Right kidney (tissue), 9 donors: ENCODE data around the gene CCDC8.
"Not testable (repeated sequence)": the region's sequence is repeated elsewhere in the genome, so short reads cannot be mapped to it uniquely, and the experiment has no call there.

Source experiments
- DNase-seq: peaks from one replicate; pipeline ENCODE4 v3.0.0-alpha.2; 2016
- long read RNA-seq, 8 donors: transcript quantifications; one replicate each; lab custom pipeline, GENCODE V29; 2026

The CCDC8 gene, protein sequence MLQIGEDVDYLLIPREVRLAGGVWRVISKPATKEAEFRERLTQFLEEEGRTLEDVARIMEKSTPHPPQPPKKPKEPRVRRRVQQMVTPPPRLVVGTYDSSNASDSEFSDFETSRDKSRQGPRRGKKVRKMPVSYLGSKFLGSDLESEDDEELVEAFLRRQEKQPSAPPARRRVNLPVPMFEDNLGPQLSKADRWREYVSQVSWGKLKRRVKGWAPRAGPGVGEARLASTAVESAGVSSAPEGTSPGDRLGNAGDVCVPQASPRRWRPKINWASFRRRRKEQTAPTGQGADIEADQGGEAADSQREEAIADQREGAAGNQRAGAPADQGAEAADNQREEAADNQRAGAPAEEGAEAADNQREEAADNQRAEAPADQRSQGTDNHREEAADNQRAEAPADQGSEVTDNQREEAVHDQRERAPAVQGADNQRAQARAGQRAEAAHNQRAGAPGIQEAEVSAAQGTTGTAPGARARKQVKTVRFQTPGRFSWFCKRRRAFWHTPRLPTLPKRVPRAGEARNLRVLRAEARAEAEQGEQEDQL
- long read RNA-seq, donor 1, transcript CCDC8-201 (1 exons, 3,186 nt): major isoform, 88 of 88 reads
- long read RNA-seq, donor 1, partial matches to known transcripts: 0 of 88 reads
- long read RNA-seq, donor 1, other reads (novel, unspliced or antisense): 0 of 88 reads
- long read RNA-seq, donor 2, transcript CCDC8-201 (1 exons, 3,186 nt): major isoform, 80 of 80 reads
- long read RNA-seq, donor 2, partial matches to known transcripts: 0 of 80 reads
- long read RNA-seq, donor 2, other reads (novel, unspliced or antisense): 0 of 80 reads
- long read RNA-seq, donor 3, transcript CCDC8-201 (1 exons, 3,186 nt): major isoform, 51 of 51 reads
- long read RNA-seq, donor 3, partial matches to known transcripts: 0 of 51 reads
- long read RNA-seq, donor 3, other reads (novel, unspliced or antisense): 0 of 51 reads
- long read RNA-seq, donor 4, transcript CCDC8-201 (1 exons, 3,186 nt): major isoform, 110 of 110 reads
- long read RNA-seq, donor 4, partial matches to known transcripts: 0 of 110 reads
- long read RNA-seq, donor 4, other reads (novel, unspliced or antisense): 0 of 110 reads
- long read RNA-seq, donor 5, transcript CCDC8-201 (1 exons, 3,186 nt): major isoform, 81 of 81 reads
- long read RNA-seq, donor 5, partial matches to known transcripts: 0 of 81 reads
- long read RNA-seq, donor 5, other reads (novel, unspliced or antisense): 0 of 81 reads
- long read RNA-seq, donor 6, transcript CCDC8-201 (1 exons, 3,186 nt): major isoform, 116 of 116 reads
- long read RNA-seq, donor 6, partial matches to known transcripts: 0 of 116 reads
- long read RNA-seq, donor 6, other reads (novel, unspliced or antisense): 0 of 116 reads
- long read RNA-seq, donor 7, transcript CCDC8-201 (1 exons, 3,186 nt): major isoform, 176 of 177 reads
- long read RNA-seq, donor 7, partial matches to known transcripts: 0 of 177 reads
- long read RNA-seq, donor 7, other reads (novel, unspliced or antisense): 0 of 177 reads
- long read RNA-seq, donor 8, transcript CCDC8-201 (1 exons, 3,186 nt): major isoform, 72 of 72 reads
- long read RNA-seq, donor 8, partial matches to known transcripts: 0 of 72 reads
- long read RNA-seq, donor 8, other reads (novel, unspliced or antisense): 0 of 72 reads

- peak; percentile 90 for DNase-seq
Observed at GRCh38 chr19:46413262-46414031, at the start of gene CCDC8. TSS of gene CCDC8 (minus strand) at chr19:46413564. CDS start at chr19:46412810, 754 bp downstream.

DNA sequence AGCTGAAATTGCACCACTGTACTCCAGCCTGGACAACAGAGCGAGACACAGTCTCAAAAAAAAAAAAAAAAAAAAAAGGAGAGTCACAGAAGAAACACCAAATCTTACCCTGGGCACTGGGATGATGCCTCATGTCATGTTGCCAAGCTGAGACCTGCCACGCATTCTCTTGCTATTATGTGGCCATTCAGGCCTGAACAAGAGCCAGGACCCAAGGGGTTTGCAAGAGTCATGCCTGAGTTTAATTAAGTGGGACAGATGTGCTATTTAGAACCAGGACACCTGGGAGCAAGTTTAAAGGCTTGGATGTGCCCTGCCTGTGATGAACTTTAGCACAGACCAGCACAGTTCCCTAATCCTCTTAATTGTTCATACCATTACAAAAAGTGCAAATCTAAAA, 48.2 kb upstream of the CCDC8 start:
- DNase-seq: no peak

- no peak for DNase-seq
Observed at GRCh38 chr19:46460981-46461380, 47.6 kb upstream of the CCDC8 start.

- DNase-seq: no peak
Observed at GRCh38 chr19:46460055-46460454, 46.7 kb upstream of the CCDC8 start.

GRCh38 chr19:46456930-46457329, 43.6 kb upstream of the CCDC8 start:
- no peak for DNase-seq

GRCh38 chr19:46454244-46454643, 40.9 kb upstream of the CCDC8 start:
- DNase-seq: no peak

DNA sequence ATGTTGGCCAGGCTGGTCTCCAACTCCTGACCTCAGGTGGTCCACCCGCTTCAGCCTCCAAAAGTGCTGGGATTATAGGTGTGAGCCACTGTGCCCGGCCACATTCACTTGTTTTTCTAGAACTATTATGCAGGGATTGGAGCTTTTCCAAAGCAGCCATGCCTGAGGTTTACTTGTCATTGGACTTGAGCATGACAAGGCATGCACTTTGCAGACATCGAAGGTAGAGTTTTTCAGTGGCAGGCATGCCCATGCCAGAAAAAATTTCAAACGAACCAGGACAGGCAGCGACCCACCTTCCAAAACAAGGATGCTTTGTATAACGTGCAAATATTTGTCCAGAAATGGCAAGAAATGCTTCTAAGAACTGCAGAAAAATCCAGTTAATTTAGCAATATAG, 40.3 kb upstream of the CCDC8 start:
- no peak for DNase-seq

DNA sequence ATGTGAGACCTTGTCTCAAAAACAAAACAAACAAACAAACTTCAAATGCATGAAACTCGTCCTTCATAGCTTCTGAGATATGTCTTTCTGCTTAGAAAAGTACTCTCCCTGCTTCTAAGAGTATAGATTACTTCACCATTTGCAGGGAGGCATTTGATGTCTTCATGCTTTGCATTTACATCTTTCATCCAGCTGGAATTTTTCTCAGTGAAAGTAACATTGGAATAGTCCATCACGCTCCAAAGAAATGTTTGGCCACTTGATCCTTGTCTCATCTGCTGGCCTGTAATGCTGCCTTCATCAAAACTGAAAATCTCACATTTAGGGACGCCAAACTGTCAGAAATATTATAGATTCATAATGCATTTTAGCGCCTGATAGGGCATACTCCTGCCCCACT, 38.8 kb upstream of the CCDC8 start:
- no peak for DNase-seq

DNA sequence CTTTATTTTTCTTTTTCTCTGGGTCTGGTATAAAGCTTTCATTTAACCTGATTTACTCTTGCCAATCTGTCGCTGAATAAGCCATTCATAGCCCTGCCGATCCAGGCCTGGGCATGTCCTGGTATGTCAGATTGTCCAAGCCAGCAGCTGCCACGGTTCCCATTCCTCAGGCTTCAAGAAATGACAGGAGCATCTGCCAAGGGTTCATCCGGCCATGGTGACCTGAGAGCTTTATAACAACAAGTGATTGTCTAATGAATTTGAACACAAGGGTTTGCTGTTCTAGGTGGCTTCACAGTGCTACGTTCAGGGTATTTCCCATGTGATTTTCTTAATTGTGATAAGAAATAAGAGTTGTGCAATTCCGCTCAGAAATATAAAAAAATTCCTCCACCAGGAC, 38.0 kb upstream of the CCDC8 start:
- no peak for DNase-seq

DNA sequence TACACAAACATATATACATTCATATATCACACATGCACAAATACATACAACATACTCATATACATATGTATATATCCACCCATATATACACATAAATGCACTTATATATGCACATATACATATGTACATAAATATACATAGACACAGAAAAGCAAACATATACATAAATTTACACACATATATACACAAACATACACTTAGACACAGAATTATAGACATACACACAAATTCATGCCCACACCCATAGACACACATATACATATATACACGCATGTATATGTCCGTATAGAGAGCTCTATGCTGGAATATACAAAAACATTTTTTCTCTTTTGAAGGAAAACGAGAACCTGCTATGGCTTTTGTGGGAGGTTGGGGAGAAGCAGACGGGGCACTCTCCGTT, 37.4 kb upstream of the CCDC8 start:
- DNase-seq: no peak

- no peak for DNase-seq
Observed at GRCh38 chr19:46449228-46449627, 35.9 kb upstream of the CCDC8 start.

GRCh38 chr19:46448601-46449000, 35.2 kb upstream of the CCDC8 start:
- no peak for DNase-seq

- no peak for DNase-seq
Observed at GRCh38 chr19:46447824-46448223, 34.5 kb upstream of the CCDC8 start.

GRCh38 chr19:46447006-46447405, 33.6 kb upstream of the CCDC8 start:
- DNase-seq: no peak

DNA sequence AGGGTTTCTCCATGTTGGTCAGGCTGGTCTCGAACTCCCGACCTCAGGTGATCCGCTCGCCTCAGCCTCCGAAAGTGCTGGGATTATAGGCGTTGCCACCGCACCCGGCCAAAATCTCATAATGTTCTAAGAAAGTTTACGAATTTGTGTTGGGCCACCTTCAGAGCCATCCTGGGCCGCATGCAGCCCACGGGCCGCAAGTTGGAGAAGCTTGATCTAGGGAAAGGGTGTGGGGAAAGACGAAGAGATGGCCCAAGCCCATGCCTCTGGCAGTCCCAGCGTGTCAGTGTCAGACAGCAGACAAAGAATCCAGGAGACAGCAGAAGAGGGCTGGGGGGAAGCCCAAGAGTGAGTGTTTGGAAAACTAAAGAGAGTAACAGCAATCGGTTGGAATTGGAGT, 32.7 kb upstream of the CCDC8 start:
- DNase-seq: no peak

GRCh38 chr19:46442808-46443450, 29.6 kb upstream of the CCDC8 start:
- no peak for DNase-seq

- no peak for DNase-seq
Observed at GRCh38 chr19:46441866-46442265, 28.5 kb upstream of the CCDC8 start.

- not testable (repeated sequence) for DNase-seq
Observed at GRCh38 chr19:46435689-46436088, 22.3 kb upstream of the CCDC8 start.

GRCh38 chr19:46435009-46435408, 21.6 kb upstream of the CCDC8 start:
- no peak for DNase-seq

- DNase-seq: not testable (repeated sequence)
Observed at GRCh38 chr19:46433470-46433869, 20.1 kb upstream of the CCDC8 start.
